H9 (cell line): Measurements from ENCODE around the gene PANK2. TPM values are rescaled to one million over a fixed set of nuclear protein-coding genes. Genes with fewer than 3 reads are reported as not detected.
"Not testable (repeated sequence)": the region's sequence is repeated elsewhere in the genome, so short reads cannot be mapped to it uniquely, and the experiment has no call there.

ENCODE experiments used
- DNase-seq: peaks from one replicate; pipeline ENCODE4 v3.0.0-alpha.2; 2017
- H2AFZ ChIP-seq: one replicate; pipeline ENCODE4 v1.6.1; 2013; ENCODE audit warnings: mild to moderate bottlenecking, low read length, control low read depth, moderate library complexity
- H2AK5ac ChIP-seq: 2 replicates; pipeline ENCODE4 v1.6.1; 2013; ENCODE audit warnings: low read length, control low read depth, mixed read lengths; ENCODE audit not compliant: insufficient read length
- H2BK120ac ChIP-seq: one replicate; pipeline ENCODE4 v1.6.1; 2013; ENCODE audit warnings: low read depth, mild to moderate bottlenecking, low read length, control low read depth, inconsistent platforms; ENCODE audit not compliant: poor library complexity, severe bottlenecking
- H2BK12ac ChIP-seq: 2 replicates; pipeline ENCODE4 v1.6.1; 2013; ENCODE audit warnings: low read length, control low read depth, mixed read lengths, low read depth; ENCODE audit not compliant: insufficient read length
- H2BK15ac ChIP-seq: 2 replicates; pipeline ENCODE4 v1.6.1; 2013; ENCODE audit warnings: low read depth, low read length, control low read depth
- H2BK20ac ChIP-seq: one replicate; pipeline ENCODE4 v1.6.1; 2013; ENCODE audit warnings: low read depth, mild to moderate bottlenecking, low read length, control low read depth, inconsistent platforms; ENCODE audit not compliant: poor library complexity, severe bottlenecking
- H2BK5ac ChIP-seq: 2 replicates; pipeline ENCODE4 v1.6.1; 2013; ENCODE audit warnings: low read length, control low read depth, mixed read lengths; ENCODE audit not compliant: insufficient read length
- H3K14ac ChIP-seq: 2 replicates; pipeline ENCODE4 v1.6.1; 2013; ENCODE audit warnings: low read length, control low read depth; ENCODE audit not compliant: insufficient read depth
- H3K18ac ChIP-seq: 2 replicates; pipeline ENCODE4 v1.6.1; 2013; ENCODE audit warnings: low read depth, mild to moderate bottlenecking, mixed read lengths, low read length, control low read depth; ENCODE audit not compliant: insufficient read length
- H3K23ac ChIP-seq: 2 replicates; pipeline ENCODE4 v1.6.1; 2013; ENCODE audit warnings: low read length, control low read depth, mixed read lengths, low read depth; ENCODE audit not compliant: insufficient read length
- H3K23me2 ChIP-seq: 2 replicates; pipeline ENCODE4 v1.6.1; 2013; ENCODE audit warnings: low read depth, mild to moderate bottlenecking, mixed read lengths, low read length, control low read depth; ENCODE audit not compliant: insufficient read length, poor library complexity, severe bottlenecking
- H3K27ac ChIP-seq: 2 replicates; pipeline ENCODE4 v1.5.1; 2013; ENCODE audit warnings: low read length, control low read depth, mixed read lengths, low read depth; ENCODE audit not compliant: insufficient read length
- H3K27me3 ChIP-seq: 2 replicates; pipeline ENCODE4 v1.6.1; 2013; ENCODE audit warnings: low read length, control low read depth, inconsistent platforms; ENCODE audit not compliant: insufficient read depth
- H3K4ac ChIP-seq: 2 replicates; pipeline ENCODE4 v1.6.1; 2013; ENCODE audit warnings: low read depth, mild to moderate bottlenecking, control low read depth, inconsistent platforms, low read length, moderate library complexity
- H3K4me1 ChIP-seq: 2 replicates; pipeline ENCODE4 v1.6.1; 2013; ENCODE audit warnings: low read length, control low read depth, inconsistent platforms; ENCODE audit not compliant: insufficient read depth
- H3K4me2 ChIP-seq: 2 replicates; pipeline ENCODE4 v1.6.1; 2013; ENCODE audit warnings: low read length, control low read depth, mixed read lengths; ENCODE audit not compliant: insufficient read length, insufficient read depth
- H3K56ac ChIP-seq: 2 replicates; pipeline ENCODE4 v1.6.1; 2013; ENCODE audit warnings: low read depth, mild to moderate bottlenecking, mixed read lengths, low read length, control low read depth; ENCODE audit not compliant: insufficient read length
- H3K79me1 ChIP-seq: 2 replicates; pipeline ENCODE4 v1.6.1; 2013; ENCODE audit warnings: low read depth, mild to moderate bottlenecking, moderate library complexity, low read length, control low read depth, inconsistent platforms; ENCODE audit not compliant: insufficient read depth, poor library complexity, severe bottlenecking
- H3K79me2 ChIP-seq: 2 replicates; pipeline ENCODE4 v1.6.1; 2013; ENCODE audit warnings: low read length, control low read depth, inconsistent platforms; ENCODE audit not compliant: insufficient read depth
- H3K9ac ChIP-seq: 2 replicates; pipeline ENCODE4 v1.6.1; 2013; ENCODE audit warnings: low read length, control low read depth, mixed read lengths; ENCODE audit not compliant: insufficient read length; ENCODE audit errors: extremely low read depth
- H3K9me3 ChIP-seq: one replicate; pipeline ENCODE4 v1.6.1; 2013; ENCODE audit warnings: low read depth, low read length, inconsistent platforms; ENCODE audit not compliant: control insufficient read depth
- H3T11ph ChIP-seq: one replicate; pipeline ENCODE4 v1.6.1; 2013; ENCODE audit warnings: mild to moderate bottlenecking, low read length, control low read depth, inconsistent platforms
- H4K20me1 ChIP-seq: one replicate; pipeline ENCODE4 v1.6.1; 2013; ENCODE audit not compliant: control insufficient read depth, insufficient read length, insufficient read depth
- H4K5ac ChIP-seq: 2 replicates; pipeline ENCODE4 v1.6.1; 2013; ENCODE audit warnings: low read depth, mild to moderate bottlenecking, mixed read lengths, low read length, control low read depth; ENCODE audit not compliant: insufficient read length
- H4K8ac ChIP-seq: replicated peaks from 2 replicates; pipeline ENCODE4 v1.6.1; 2013; ENCODE audit warnings: low read length, control low read depth, mixed read lengths, low read depth; ENCODE audit not compliant: insufficient read length
- H4K91ac ChIP-seq: 2 replicates; pipeline ENCODE4 v1.6.1; 2013; ENCODE audit warnings: low read depth, mild to moderate bottlenecking, moderate library complexity, mixed read lengths, low read length, control low read depth; ENCODE audit not compliant: insufficient read length
- H3K27ac Mint-ChIP-seq, 3 experiments: 2 replicates in 2 of 3; 3 replicates in 1 of 3; pipeline ENCODE4 v1.8.0; 2020 to 2021; ENCODE audit warnings: mixed read lengths in 3 of 3, mild to moderate bottlenecking in 1 of 3, moderate library complexity in 1 of 3
- H3K27me3 Mint-ChIP-seq: 2 replicates; pipeline ENCODE4 v1.8.0; 2021; ENCODE audit warnings: low read depth, mild to moderate bottlenecking, moderate library complexity, mixed read lengths
- H3K36me3 Mint-ChIP-seq, 3 experiments: 2 replicates in 2 of 3; 3 replicates in 1 of 3; pipeline ENCODE4 v1.8.0; 2020 to 2021; ENCODE audit warnings: low read depth in 3 of 3, mixed read lengths in 3 of 3; ENCODE audit not compliant: insufficient read depth in 1 of 3
- H3K4me1 Mint-ChIP-seq, 2 experiments: 2 replicates each; pipeline ENCODE4 v1.8.0; 2020; ENCODE audit warnings: mixed read lengths in 2 of 2
- H3K4me3 Mint-ChIP-seq, 2 experiments: 2 replicates in 1 of 2; 3 replicates in 1 of 2; pipeline ENCODE4 v1.8.0; 2020 to 2021; ENCODE audit warnings: mild to moderate bottlenecking in 2 of 2, mixed read lengths in 2 of 2, moderate library complexity in 1 of 2
- H3K9me3 Mint-ChIP-seq, 2 experiments: 2 replicates in 1 of 2; 3 replicates in 1 of 2; pipeline ENCODE4 v1.8.0; 2020; ENCODE audit warnings: mild to moderate bottlenecking in 2 of 2, mixed read lengths in 2 of 2, moderate library complexity in 1 of 2
- WGBS: extraction: QIAGEN DNeasy Blood & Tissue Kit; methylation state at CpG from one replicate; pipeline ENCODE4 v1.1.7; 2013; ENCODE audit warnings: missing lambda C conversion rate, low lambda C conversion rate, mixed read lengths; ENCODE audit not compliant: insufficient read length; ENCODE audit errors: extremely low coverage; 5-methylcytosine and 5-hydroxymethylcytosine counted together
- total RNA-seq: library from RNA; stranded (reverse); gene quantifications from 2 replicates; pipeline ENCODE4 v1.2.1, GENCODE V29; 2021
- TF ChIP-seq, protein P1 (sequence below): fragments of 200-600 bp; sonication (generic); conservative IDR thresholded peaks from 3 replicates; pipeline ENCODE4 v1.8.0; 2021; ENCODE audit warnings: antibody characterized with exemption, mild to moderate bottlenecking

The PANK2 gene
- total RNA-seq, 1 experiment from 2014 or later, result 65.4 TPM

DNA sequence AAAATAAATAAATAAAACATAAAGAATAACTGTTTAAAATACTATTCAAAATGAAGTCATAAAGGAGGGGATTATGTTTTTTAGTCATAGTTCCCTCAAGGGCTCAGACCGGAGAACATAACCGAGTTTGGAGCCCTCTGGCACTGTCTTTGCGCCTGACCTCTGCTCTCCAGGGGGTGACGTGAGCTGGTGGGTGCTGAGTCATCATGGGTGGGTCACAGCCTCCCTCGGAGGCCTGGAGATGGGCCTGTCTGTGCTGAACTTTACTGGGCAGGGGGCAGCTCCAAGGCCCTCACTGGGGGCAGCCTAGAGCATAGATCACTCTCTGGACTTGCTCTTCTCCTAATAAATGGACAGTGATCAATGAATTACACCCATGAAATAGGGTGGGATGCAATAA is 45.7 kb upstream of the PANK2 start:
- Histone ChIP-seq H3K23ac (no peak overlapping the region), H4K20me1 (no peaks in the 10 kb centered on the region), H3K4ac (no peak overlapping the region), H3K27me3 (no peaks in the 10 kb centered on the region), H3K18ac (no peak overlapping the region), H2BK15ac (no peak overlapping the region), H4K91ac (no peak overlapping the region), H2BK120ac (no peak overlapping the region), H3K27ac (no peak overlapping the region), H3K79me1 (no peaks in the 10 kb centered on the region), H3K79me2 (no peaks in the 10 kb centered on the region; the same call in 1 of the 2 replicates), H4K5ac (no peak overlapping the region), H3K4me2 (no peak overlapping the region), H3K9me3 (no peaks in the 10 kb centered on the region), H2BK5ac (no peak overlapping the region), H3K9ac (no peak overlapping the region), H4K8ac (no peak overlapping the region), H3K23me2 (peaks cover 13% of the 10 kb centered on the region), H3K14ac (no peak overlapping the region), H3T11ph (no peak overlapping the region), H2AK5ac (no peak overlapping the region), H2BK12ac (no peak overlapping the region), H3K56ac (no peak overlapping the region), H2AFZ (no peak overlapping the region), H3K4me1 (no peaks in the 10 kb centered on the region), H2BK20ac (no peak overlapping the region)
- TF ChIP-seq, protein P1, sequence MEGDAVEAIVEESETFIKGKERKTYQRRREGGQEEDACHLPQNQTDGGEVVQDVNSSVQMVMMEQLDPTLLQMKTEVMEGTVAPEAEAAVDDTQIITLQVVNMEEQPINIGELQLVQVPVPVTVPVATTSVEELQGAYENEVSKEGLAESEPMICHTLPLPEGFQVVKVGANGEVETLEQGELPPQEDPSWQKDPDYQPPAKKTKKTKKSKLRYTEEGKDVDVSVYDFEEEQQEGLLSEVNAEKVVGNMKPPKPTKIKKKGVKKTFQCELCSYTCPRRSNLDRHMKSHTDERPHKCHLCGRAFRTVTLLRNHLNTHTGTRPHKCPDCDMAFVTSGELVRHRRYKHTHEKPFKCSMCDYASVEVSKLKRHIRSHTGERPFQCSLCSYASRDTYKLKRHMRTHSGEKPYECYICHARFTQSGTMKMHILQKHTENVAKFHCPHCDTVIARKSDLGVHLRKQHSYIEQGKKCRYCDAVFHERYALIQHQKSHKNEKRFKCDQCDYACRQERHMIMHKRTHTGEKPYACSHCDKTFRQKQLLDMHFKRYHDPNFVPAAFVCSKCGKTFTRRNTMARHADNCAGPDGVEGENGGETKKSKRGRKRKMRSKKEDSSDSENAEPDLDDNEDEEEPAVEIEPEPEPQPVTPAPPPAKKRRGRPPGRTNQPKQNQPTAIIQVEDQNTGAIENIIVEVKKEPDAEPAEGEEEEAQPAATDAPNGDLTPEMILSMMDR, result no peak
- Mint-ChIP-seq H3K27ac (no peak overlapping the region), H3K9me3 (no peaks in the 10 kb centered on the region), H3K4me3 (no peak overlapping the region), H3K4me1 (peaks cover 13 to 14% of the 10 kb centered on the region in 2 experiments), H3K36me3 (no peaks in the 10 kb centered on the region), H3K27me3 (no peaks in the 10 kb centered on the region; the same call in 1 of the 2 replicates)
- DNase-seq, result no peak
- no CpG with 5 or more reads among the region's 5 CpGs for WGBS

DNA sequence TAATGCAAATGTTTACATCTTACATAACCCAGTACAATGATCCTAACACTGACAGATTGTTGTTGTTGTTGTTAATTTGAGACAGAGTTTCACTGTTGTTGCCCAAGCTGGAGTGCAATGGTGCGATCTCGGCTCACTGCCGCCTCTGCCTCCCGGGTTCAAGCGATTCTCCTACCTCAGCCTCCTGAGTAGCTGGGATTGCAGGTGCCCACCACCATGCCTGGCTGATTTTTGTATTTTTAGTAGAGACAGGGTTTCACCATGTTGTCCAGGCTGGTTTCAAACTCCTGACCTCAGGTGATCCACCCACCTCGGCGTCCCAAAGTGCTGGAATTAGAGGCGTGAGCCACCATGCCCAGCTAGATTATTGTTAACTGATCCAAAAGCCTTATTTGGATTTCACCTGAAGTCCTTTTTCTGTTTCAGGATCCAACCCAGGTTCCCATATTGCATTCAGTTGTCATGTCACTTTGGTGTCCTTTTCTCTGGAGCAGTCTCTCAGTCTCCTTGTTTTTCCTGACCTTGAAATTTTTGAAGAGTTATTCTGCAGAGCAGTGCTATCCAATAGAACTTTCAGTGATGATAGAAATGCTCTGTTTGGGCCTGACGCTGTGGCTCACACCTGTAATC is 45.1 kb upstream of the PANK2 start:
- H4K20me1 ChIP-seq, H2BK120ac ChIP-seq, H3K4me1 ChIP-seq, H3T11ph ChIP-seq, H3K36me3 Mint-ChIP-seq, H3K56ac ChIP-seq, H3K27ac ChIP-seq, H3K14ac ChIP-seq, H4K8ac ChIP-seq, H4K91ac ChIP-seq, H3K27me3 Mint-ChIP-seq, H4K5ac ChIP-seq, H3K9ac ChIP-seq, H2BK20ac ChIP-seq, H3K27me3 ChIP-seq, H2BK15ac ChIP-seq, H3K18ac ChIP-seq, H2BK12ac ChIP-seq, H3K4me2 ChIP-seq, H3K79me1 ChIP-seq, H3K9me3 Mint-ChIP-seq, H3K23ac ChIP-seq, H2AK5ac ChIP-seq, H2AFZ ChIP-seq, H2BK5ac ChIP-seq, H3K9me3 ChIP-seq, H3K4me3 Mint-ChIP-seq, H3K27ac Mint-ChIP-seq, DNase-seq, H3K4ac ChIP-seq, H3K79me2 ChIP-seq: not testable (repeated sequence)
- peaks cover 13% of the 10 kb centered on the region for H3K23me2 ChIP-seq
- WGBS, result no CpG with 5 or more reads among the region's 9 CpGs
- peaks cover 8 to 12% of the 10 kb centered on the region in 2 experiments for H3K4me1 Mint-ChIP-seq
